DMS53 treated with DMSO at 0.1 percent for 48 hours (cell line): Measurements from ENCODE around the gene SRGAP2C.
"Not testable (repeated sequence)": the region's sequence is repeated elsewhere in the genome, so short reads cannot be mapped to it uniquely, and the experiment has no call there.

ENCODE experiments used
- DNase-seq: peaks from one replicate; lab custom pipeline; 2025; ENCODE audit not compliant: unreplicated experiment; lab: John Stamatoyannopoulos, UW

The SRGAP2C gene

DNA sequence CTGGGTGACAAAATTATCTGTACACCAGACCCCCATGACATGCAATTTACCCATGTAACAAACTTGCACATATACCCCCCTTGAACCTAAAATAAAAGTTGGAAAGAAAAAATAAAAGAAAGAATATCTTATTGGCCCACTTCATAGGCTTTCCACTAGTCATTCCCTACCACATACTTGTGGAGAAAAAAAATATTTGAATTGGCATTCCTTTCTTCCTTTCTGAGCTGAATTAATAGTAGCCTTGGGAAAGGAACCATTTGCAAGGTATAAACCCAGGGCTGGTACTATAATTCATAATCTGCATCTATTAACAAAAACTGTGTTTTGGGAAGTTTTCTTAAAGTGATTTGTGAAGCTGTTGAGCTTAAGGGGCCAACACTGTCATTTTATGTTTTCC, 140.0 kb downstream of the SRGAP2C start:
- DNase-seq: not testable (repeated sequence)

DNA sequence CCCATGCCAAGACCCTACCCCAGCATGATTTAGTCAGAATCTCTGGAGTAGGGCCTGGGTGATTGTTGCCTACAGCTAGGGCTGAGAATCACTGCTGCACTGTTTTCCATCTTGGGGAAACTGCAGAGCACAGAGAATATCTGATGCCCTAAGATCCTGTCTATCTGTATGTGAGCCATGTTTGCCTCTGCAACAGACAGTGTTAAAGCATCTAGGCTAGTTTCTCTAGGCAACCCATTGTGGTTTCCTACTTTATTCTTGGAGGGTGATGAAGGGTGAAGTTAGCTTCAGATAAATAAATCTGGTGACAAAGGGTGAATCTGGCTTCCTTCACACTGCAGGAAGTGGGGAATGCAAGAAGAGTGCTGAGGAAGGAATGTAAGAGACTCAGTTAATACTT, 147.4 kb downstream of the SRGAP2C start:
- not testable (repeated sequence) for DNase-seq

DNA sequence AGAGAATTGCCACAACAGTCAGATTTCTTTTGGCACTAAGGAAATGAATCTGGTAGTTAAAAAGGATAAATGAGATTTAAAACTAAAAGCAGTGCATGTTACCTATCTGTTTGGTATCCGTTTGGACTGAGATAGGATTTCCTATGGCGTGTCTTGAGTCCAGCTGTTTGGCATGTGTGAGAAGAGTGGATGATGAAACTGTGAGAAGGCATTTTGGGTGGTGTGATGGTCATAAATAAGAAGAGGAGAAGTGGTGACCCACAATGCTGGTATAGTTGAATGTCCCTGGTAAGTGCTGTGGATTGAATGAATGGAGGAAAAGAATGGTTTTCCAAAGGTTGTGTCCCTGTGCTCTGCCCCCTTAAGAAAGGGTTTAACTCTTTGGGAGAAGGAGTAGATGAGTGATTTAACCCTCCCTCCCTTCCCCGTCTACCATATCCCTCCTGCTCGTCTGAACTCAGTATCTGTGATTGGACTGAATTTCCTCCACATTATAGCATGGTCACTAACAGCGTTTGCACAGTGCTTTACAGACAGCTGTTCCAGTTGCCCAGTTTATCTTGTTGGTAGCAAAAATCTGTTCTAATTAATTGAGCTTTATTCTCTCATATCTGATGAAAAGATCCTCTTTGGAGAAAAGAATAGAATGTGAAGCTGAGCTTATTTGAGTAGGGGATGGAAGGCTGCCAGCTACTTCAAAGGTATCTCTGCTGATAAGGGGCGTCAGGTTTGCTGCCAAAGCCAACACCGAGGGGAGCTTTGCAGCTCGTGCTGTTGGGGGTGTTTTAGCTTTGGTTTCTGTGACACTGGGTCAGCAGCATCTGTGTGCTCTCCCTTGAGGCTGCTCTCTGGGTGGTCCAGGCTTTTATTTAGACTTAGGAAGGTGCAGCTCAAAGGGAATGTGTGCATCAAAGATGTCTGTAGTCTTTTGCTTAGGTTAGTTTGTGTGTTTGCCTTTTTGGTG, 148.1 kb downstream of the SRGAP2C start:
- DNase-seq: not testable (repeated sequence)

DNA sequence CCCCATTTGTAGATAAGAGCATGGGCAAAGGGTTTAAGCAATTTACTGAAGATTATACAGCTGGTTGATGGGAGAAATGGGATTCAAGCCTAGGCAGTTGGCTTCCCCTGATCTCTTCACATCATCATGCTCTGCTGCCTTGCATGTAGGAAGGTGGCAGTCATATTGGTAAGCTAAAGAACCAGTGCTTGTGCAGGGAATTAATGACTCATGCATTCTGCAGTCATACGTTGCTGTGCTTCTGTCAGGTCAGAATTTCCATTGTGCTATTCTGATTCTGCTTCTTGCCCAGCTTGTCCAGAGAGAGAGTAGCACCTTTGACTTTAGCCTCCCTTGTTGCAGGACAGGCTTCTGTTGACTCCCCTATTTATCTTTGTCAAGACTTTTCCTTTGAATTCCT, 153.2 kb downstream of the SRGAP2C start:
- DNase-seq: not testable (repeated sequence)

DNA sequence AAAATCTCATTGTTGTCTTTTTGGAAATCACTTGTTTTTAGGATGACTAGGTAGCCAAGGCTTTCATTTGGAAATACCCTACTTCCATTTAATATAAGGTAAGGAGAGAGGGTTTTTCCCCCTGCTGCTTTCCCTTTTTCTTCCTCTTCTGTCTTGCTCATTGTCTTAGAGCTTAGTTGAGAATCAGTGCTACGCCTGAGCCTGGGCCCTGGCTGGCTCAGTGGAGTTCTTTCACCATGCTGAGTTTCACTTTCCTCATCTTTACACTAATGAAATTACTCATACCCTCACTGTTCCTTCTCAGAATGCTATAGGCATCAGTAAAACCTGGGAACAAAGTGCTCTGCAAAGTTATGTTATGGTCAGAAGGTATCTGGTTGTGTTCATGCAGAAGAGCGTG, 154.8 kb downstream of the SRGAP2C start:
- not testable (repeated sequence) for DNase-seq

DNA sequence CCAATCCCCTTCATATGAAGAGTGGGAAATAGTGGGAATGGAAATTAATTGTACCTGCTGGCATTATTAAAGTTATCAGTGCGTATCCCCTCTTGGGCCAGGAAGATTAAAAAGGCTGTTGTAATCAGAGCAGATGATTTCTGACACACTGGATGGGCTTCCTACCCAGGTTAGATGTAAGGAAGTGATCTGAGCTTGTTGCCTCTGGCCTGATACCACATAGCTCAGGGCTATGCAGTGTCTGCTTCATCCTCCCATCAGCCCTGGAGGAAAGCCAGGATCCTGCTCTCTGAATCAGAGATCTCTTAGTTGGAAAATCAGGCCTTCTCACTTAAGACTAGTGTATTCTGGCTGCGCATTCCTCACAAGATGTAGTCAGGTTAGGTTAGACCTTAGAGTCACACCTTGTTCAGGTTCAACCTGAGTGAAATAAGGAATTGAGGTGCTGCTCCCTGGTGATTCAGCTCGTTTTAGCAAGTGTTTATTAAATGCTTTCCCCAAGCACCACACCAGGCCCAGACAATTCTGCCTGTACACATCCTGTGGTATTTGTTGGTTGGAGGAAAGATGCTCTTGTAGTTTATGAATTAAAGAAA, 158.6 kb downstream of the SRGAP2C start:
- DNase-seq: not testable (repeated sequence)

DNA sequence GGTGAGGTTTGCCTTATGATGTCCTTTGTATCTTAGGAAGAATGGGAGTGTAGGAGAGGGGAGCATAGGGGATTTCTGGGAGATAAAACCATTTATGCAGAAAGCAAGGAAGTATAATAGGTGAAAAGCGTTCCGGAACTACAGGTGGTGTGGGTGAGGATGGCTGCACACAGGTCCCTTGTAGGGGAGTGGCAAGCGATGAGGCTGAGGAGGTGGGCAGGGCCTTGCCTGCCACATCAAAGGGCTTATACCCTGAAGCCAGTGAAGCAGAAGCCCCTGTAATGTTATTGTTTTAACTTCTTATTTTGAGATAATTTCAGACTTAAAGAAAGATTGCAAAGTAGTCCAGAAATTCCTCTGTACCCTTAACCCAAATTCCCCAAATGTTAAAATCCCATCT, 159.6 kb downstream of the SRGAP2C start:
- DNase-seq: not testable (repeated sequence)

DNA sequence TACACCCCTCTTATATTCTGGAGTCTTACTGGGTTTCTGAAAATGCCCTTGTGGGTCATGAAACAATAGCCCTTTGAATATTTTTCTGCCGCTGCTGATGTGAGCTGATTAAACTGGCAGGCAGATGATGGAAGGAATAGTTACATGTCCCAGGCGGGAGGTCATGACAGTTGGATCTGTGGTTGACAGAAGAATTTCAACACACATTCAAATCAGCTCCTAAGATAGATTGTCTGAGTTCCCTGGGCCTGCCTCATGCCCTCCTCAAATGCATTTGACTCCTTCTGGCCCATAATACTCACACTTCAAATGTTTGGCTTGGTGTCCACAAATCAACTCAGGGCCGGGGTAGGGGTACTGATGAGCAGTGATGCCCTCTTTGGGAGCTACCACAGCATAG, 161.9 kb downstream of the SRGAP2C start:
- DNase-seq: not testable (repeated sequence)

DNA sequence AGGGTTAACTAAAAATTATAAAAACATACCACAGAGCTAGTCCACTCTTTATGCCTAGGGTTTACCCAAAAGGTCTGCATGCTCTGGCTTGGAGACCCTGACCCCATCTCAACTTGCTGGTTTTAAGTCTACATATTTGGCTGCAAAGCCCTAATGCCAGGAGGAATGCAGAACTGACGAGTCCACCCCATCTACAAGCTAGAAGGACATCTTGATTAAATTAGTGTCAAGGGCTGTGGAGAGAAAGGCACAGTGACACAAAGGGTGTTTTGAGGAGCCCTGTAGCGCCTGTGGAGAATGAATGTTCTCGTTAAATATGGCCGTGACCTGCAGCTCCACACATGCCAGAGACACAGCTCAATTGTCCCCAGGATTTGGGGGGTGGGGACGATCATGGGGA, 162.7 kb downstream of the SRGAP2C start:
- DNase-seq: not testable (repeated sequence)

DNA sequence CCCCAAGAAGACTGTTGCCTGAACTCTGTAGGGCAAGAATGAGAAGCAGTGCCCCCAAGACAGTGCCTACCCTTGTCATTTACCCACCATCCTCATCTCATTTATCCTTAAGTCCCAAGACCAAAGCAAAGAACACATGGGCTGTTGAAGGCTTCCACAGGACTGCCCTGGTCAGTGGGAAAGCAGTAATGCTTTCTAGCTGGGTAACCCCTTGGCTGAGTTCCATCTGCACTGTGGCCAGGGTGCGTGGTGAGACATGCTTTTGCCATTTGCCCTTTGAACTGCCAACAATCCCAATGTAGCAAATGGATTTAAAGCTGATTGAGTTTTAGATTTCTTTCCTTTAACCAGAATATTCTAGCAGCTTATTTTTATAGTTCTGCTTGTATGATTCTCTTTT, 163.3 kb downstream of the SRGAP2C start:
- not testable (repeated sequence) for DNase-seq

DNA sequence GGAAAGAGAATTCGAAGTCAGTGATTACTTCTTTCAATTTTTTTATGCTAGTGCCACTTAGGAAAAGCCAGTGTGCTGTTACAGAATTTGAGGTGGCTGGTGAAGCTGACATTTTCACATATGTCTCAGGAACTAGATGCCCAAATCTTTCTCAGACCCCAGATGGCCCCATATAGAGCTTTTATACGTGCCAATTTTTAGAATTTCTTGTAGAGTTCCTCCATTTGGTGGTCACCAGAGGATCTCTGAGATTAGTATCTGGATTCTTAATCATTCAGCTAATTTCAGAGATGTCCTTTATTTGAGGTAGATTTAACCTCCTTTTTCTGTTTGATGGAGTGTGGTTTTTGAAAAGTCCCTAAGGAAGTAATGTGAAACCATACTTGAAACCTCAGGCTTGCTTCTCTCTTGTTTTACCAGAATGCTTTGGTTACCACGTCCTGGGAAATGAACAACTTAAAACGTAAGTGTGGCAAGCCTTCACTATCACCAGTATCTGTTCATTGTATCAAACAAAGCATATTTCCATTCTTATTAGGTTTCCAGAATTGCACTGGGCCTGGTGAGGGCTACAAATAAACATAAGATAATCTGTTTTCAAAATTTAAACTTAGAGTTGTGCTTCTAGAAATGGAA, 164.7 kb downstream of the SRGAP2C start:
- not testable (repeated sequence) for DNase-seq

DNA sequence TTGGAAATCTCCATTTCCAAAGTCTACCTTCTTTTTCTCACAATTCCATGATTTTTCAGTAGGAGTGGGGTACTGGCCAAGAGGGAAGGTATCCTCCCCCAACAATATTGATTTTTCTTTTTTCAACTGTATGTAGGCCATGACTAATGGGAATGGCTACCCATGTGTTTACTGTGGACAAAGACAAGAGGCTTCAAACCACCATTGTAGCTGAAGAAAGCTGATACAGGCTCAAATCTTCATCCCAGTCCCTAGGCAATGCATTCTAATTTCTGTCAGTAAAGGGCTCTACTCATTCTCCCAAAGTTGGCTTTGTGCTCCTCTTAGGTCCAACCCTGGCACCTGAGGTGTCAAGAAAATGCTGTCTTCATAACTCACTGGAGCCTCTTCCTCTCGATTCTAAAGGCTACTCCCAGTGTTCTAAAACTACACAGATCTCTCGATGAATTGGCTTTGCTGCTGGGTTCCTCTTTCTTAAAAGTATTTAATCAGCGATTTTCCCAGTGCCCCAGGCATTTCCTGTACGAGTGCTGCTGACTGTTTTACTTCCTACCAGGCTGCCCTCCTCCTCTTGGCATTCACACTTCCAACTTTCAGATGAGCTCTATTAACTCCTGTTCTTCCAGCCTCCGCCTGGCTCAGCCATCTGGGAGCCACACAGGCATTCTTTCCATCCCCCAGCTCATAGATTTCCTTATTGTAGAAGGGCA, 171.1 kb downstream of the SRGAP2C start:
- not testable (repeated sequence) for DNase-seq

DNA sequence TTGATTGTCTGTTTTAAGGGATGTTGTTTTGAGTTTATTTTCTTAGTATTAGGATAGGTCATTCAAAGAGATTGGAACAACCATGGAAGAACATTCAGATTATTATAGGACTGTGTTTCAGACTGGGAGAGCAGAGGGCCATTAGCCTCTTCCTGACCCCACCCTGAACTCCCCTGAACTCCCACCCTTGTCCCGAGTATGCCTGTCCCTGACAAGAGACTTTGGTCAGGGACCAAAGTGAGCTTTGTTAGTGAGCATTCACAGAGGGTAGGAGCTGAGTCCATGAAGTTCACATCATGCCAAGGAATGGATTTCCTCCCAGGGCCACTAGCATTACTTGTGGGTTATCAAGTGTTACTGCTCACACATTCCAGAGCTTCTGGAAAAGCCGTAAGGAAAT, 172.0 kb downstream of the SRGAP2C start:
- not testable (repeated sequence) for DNase-seq

DNA sequence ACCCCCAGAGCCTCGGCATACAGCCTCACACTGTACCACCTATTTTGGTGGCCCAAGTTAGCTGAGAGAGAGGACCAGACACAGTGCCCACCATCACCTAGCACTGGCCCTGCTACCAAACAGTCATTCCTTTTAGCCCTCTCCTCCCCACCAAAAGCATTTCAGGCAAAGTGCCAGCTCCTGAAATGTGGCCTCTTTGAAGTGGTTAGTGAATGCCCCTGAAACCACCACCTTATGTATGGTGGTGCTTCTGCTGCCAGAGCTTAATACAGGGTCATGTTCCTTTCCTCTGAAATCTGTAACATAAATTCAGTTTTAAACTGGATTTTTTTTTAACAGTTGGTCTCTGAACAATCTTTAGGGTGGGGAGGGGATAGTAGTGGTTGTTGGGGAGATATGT, 175.8 kb downstream of the SRGAP2C start:
- DNase-seq: not testable (repeated sequence)

DNA sequence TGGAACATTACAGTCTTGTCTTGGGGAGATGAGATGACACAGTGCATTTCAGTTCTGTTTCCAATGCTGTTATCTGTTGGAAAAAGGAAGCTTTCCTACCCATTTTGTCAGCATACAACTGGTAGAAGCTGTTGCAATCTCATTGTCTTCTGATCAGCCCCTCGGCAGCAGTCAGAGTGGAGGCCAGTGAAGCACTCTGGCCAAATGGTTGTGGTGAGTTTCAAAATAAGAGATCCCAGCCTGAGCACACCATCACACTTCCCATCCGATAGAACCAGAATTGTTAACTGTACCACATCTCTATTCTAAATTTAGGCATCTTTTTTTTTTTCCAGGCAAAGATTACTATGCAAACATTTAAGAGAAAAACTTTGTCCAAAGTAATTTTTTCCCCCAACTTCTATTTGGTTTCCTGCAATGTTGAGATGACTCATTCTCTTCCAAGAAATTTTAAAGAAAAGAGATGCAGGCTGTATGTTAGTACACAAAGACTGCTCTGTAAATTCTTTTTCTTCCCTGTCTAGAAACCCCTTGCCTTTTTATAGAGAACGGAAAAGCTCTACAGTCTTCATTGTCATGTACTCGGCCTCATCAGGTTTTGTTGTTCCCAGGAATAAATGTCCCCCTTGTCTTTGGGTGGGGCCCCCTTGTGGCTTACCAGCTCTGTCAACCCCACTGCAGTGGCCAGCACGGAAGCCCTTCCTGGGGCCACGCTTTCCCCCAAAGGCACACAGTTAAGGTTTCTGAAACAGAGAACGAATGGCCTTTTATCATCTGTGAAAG, 176.9 kb downstream of the SRGAP2C start:
- not testable (repeated sequence) for DNase-seq

DNA sequence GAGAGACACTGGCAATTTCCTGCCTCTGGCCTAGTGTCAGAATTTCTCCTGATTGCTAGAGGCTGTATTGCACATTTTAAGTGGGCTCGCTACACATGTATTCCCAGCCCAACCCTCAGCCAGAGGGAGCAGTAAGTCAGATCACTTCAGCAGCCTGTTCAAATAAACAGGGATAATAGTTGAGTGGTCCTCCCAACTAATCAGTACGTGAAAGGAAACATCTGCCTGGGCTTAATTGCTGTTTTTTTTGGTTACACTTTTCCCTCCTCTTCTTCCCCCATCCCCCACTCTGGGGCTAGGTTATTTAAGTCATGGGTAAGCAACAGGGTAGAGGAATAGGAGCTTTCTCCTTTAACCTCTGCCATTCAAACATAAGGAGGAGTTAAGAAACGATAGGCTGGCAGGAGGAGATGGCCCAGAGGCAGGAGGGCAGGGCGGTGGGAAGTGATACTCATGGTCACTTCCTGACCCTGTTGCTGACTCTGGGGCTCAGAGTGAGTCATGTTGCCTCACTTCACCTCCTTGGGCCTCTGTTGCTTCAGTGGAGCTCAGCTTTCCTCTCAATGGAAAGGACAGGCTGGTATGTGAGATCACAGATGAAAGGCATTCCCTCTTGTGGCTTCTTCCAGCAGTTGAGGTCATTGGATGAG, 177.6 kb downstream of the SRGAP2C start:
- DNase-seq: not testable (repeated sequence)

DNA sequence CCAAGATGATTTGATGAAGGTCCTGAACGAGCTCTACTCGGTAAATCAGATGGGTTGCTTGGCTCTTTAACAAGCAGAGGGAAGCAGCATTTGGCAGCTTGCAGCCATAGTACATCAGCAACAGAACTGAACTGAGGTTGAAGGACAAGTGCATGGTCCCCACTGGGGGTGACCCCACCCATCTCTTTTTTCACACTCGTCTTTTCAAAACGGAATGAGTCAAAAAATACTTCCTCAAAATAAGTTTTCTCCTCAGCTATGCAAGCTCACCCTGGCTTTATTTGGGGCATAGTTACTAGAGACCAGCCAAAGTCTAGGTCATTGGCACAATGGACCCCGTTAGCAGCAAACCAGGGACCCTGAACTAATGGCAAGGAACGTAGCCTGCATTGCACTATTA, 180.5 kb downstream of the SRGAP2C start:
- not testable (repeated sequence) for DNase-seq

DNA sequence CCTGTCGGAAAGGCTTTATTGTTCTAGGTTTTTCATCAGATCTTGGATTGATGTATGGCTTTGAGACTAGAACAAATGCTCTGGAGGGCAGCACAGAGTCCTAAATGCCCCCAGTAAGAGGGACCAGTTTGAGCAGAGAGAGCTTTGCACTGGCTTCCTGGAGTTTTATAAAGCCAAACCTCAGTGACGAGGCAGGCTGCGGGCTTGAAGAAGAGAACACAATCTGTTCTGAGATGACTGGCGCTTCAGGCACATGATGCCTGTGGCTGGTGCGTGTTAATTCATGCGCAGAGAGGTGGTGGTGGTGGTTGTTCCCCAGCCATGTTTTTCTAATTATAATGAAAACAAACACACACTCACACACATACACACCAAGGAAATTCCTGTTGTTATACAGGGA, 180.9 kb downstream of the SRGAP2C start:
- not testable (repeated sequence) for DNase-seq

DNA sequence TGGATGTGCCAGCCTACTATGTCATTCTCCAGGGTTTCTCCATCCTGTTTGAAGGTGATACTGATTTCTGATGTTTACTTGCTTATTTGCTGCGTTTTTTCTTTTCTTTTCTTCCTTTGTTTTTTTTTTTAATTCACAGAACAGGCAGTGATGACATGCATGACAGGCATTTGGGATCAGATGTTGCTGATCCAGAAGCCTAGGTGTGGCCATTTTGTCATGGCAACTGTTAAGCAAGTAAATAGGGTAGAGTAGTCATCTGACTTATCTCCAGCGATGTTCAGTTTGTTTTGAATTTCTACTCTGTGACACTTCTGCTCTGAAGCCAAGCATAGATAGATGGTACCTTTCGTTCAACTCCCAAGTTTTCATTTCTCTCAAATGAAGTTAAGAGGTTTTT, 181.4 kb downstream of the SRGAP2C start:
- not testable (repeated sequence) for DNase-seq

DNA sequence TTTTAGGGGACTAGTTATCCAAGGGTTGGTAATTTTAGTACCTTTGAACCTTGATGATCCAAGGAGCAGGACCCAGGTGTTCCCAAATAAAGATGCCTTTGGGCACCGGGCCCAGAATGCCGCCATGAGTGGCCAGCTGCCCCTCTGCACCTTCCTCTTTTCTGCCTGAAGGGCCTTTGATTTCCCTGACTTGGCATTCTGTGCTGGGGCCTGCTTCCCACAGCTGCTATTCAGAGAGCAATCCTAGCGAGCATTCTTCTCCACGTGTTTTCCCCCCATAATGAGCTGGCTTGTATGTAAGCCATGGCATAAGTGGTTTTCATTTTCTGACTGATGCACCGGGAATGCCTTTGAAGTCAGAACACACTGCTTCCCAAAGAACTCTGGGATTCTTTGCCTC, 184.1 kb downstream of the SRGAP2C start:
- DNase-seq: not testable (repeated sequence)
